ENCODE data around the gene SRBD1.

The SRBD1 gene

GRCh38 chr2:45518546-45518945, 92.5 kb downstream of the SRBD1 start:
- TF ChIP-seq GATA3 (IDR thresholded peaks at IDR 0.05; ENCODE audit: low read depth, low read length) (no peak), GATA2 (IDR thresholded peaks at IDR 0.05; ENCODE audit: low read depth, low read length) (no peak)

- TF ChIP-seq GATA3 (IDR thresholded peaks at IDR 0.05; ENCODE audit: low read depth, low read length) (no peak), GATA2 (IDR thresholded peaks at IDR 0.05; ENCODE audit: low read depth, low read length) (no peak)
Observed at GRCh38 chr2:45510701-45511420, 100.2 kb downstream of the SRBD1 start.

- TF ChIP-seq GATA2 (IDR thresholded peaks at IDR 0.05; ENCODE audit: low read depth, low read length): no peak
- no peak for TF ChIP-seq GATA3 (IDR thresholded peaks at IDR 0.05; ENCODE audit: low read depth, low read length)
Observed at GRCh38 chr2:45506756-45507155, 104.3 kb downstream of the SRBD1 start.

GRCh38 chr2:45505138-45505537, 105.9 kb downstream of the SRBD1 start:
- TF ChIP-seq GATA3 (IDR thresholded peaks at IDR 0.05; ENCODE audit: low read depth, low read length) (no peak), GATA2 (IDR thresholded peaks at IDR 0.05; ENCODE audit: low read depth, low read length) (no peak)

- TF ChIP-seq GATA3 (IDR thresholded peaks at IDR 0.05; ENCODE audit: low read depth, low read length) (no peak), GATA2 (IDR thresholded peaks at IDR 0.05; ENCODE audit: low read depth, low read length) (no peak)
Observed at GRCh38 chr2:45498661-45499550, 112.2 kb downstream of the SRBD1 start.

GRCh38 chr2:45497355-45497754, 113.7 kb downstream of the SRBD1 start:
- TF ChIP-seq GATA3 (IDR thresholded peaks at IDR 0.05; ENCODE audit: low read depth, low read length) (no peak), GATA2 (IDR thresholded peaks at IDR 0.05; ENCODE audit: low read depth, low read length) (no peak)

- TF ChIP-seq GATA2 (IDR thresholded peaks at IDR 0.05; ENCODE audit: low read depth, low read length) (no peak), GATA3 (IDR thresholded peaks at IDR 0.05; ENCODE audit: low read depth, low read length) (no peak)
Observed at GRCh38 chr2:45496869-45497268, 114.2 kb downstream of the SRBD1 start.

GRCh38 chr2:45494978-45495293, 116.1 kb downstream of the SRBD1 start:
- TF ChIP-seq GATA2 (IDR thresholded peaks at IDR 0.05; ENCODE audit: low read depth, low read length) (no peak), GATA3 (IDR thresholded peaks at IDR 0.05; ENCODE audit: low read depth, low read length) (no peak)

- TF ChIP-seq GATA2 (IDR thresholded peaks at IDR 0.05; ENCODE audit: low read depth, low read length): no peak
- no peak for TF ChIP-seq GATA3 (IDR thresholded peaks at IDR 0.05; ENCODE audit: low read depth, low read length)
Observed at GRCh38 chr2:45494275-45494977, 116.6 kb downstream of the SRBD1 start.

GRCh38 chr2:45484965-45485364, 126.1 kb downstream of the SRBD1 start:
- TF ChIP-seq GATA2 (IDR thresholded peaks at IDR 0.05; ENCODE audit: low read depth, low read length): no peak
- TF ChIP-seq GATA3 (IDR thresholded peaks at IDR 0.05; ENCODE audit: low read depth, low read length): no peak

GRCh38 chr2:45483997-45484396, 127.1 kb downstream of the SRBD1 start:
- no peak for TF ChIP-seq GATA2 (IDR thresholded peaks at IDR 0.05; ENCODE audit: low read depth, low read length)
- no peak for TF ChIP-seq GATA3 (IDR thresholded peaks at IDR 0.05; ENCODE audit: low read depth, low read length)

- TF ChIP-seq GATA3 (IDR thresholded peaks at IDR 0.05; ENCODE audit: low read depth, low read length): no peak
- TF ChIP-seq GATA2 (IDR thresholded peaks at IDR 0.05; ENCODE audit: low read depth, low read length): no peak
Observed at GRCh38 chr2:45477546-45477945, 133.5 kb downstream of the SRBD1 start.

- no peak for TF ChIP-seq GATA3 (IDR thresholded peaks at IDR 0.05; ENCODE audit: low read depth, low read length)
- no peak for TF ChIP-seq GATA2 (IDR thresholded peaks at IDR 0.05; ENCODE audit: low read depth, low read length)
Observed at GRCh38 chr2:45470531-45470930, 140.5 kb downstream of the SRBD1 start.

- no peak for TF ChIP-seq GATA2 (IDR thresholded peaks at IDR 0.05; ENCODE audit: low read depth, low read length)
- no peak for TF ChIP-seq GATA3 (IDR thresholded peaks at IDR 0.05; ENCODE audit: low read depth, low read length)
Observed at GRCh38 chr2:45469314-45470099, 141.6 kb downstream of the SRBD1 start.
